ENCODE results near the gene GRIN2D.
A peak's percentile ranks its signal among the peaks of the same experiment; 100 is the strongest.
"Not testable (repeated sequence)": the region's sequence is repeated elsewhere in the genome, so short reads cannot be mapped to it uniquely, and the experiment has no call there.

GRIN2D gene

GRCh38 chr19:48371771-48372170 lies 21.7 kb upstream of the GRIN2D start:
- DNase-seq: not testable (repeated sequence)

- DNase-seq: no peak
Measured at GRCh38 chr19:48372904-48373303, 20.6 kb upstream of the GRIN2D start.

DNA sequence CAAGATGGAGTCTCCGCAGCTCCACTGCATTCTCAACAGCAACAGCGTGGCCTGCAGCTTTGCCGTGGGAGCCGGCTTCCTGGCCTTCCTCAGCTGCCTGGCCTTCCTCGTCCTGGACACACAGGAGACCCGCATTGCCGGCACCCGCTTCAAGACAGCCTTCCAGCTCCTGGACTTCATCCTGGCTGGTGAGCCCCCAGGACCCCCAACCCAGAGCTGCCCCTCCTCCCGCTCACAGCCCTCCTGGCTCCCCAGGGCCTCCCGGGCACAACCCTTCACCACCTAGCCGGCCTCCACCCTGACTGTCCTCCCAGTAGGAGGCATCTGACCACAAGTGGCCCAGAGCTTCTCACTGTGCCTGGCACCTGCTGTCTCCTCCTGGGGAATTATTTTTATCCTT lies 19.9 kb upstream of the GRIN2D start:
- DNase-seq: no peak

DNA sequence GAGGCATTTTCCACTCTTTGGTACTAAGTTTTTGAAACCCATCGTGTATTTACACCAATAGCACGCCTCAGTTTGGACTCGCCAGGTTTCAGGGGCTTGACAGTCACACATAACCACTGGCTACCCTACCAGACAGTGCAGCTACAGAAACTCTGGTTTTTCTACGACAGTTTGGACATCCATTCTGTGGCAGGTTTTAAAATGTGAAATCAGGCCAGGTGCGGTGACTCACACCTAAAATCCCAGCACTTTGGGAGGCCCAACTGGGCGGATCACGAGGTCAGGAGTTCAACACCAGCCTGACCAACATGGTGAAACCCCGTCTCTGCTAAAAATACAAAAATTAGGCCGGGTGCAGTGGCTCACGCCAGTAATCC lies 15.3 kb upstream of the GRIN2D start:
- DNase-seq: no peak

DNA sequence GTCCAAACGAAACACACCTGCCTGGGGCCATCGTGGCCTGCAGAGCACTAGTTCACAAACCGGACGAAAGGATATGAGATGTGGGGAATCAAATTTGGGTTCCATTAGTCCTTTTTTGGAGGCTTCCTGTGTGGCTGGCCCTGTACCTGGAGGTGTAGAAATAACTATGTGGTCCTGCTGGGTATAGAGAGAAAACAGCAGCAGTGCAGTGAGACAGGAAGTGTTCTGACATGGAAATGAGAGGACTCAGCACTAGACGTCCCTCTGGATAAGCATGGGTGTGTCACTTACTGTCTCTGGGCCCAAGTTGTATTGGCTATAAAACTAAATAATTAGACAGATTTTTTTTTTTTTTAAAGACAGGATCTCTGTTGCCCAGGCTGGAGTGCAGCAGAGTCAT lies 14.4 kb upstream of the GRIN2D start:
- DNase-seq: no peak

GRCh38 chr19:48381178-48381950 lies 12.1 kb upstream of the GRIN2D start:
- DNase-seq: no peak

DNA sequence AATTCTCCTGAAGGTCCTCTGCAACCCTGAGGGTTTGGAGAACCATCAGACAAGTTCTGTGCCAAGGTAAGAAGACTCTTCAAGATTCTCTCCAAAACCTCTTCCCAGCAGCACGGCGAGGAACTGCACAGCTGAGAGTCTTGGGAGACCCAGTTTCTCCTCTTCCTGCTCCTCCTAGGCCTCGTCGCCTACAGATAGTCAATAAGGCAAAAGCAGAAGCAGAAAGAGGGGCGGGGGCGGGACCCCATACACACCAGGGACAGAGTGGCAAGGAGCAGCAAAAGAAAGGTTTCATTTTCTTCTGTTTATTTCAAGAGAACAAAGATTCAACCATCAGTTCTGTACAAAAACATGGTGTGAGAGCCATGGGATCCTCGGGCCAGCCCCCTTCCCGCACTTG lies 11.2 kb upstream of the GRIN2D start:
- DNase-seq: no peak

GRCh38 chr19:48385461-48386087 lies 7.9 kb upstream of the GRIN2D start:
- no peak for DNase-seq

DNA sequence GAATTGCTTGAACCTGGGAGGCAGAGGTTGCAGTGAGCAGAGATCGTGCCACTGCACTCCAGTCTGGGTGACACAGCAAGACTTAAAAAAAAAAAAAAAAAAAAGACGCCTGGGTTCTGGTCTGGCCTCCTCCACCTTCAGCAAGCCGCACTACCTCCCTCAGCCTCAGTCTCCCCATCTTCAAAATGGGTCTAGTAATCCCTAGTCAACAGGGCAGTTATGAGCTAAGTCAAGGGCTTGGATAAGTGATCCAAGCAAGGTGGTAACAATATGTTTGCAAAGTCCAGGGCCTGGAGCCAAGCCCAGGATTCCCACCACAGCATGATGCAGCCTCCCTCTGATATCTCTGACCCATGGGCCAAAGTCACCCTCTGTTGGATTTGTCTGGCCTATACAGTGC lies 6.5 kb upstream of the GRIN2D start:
- no peak for DNase-seq

DNA sequence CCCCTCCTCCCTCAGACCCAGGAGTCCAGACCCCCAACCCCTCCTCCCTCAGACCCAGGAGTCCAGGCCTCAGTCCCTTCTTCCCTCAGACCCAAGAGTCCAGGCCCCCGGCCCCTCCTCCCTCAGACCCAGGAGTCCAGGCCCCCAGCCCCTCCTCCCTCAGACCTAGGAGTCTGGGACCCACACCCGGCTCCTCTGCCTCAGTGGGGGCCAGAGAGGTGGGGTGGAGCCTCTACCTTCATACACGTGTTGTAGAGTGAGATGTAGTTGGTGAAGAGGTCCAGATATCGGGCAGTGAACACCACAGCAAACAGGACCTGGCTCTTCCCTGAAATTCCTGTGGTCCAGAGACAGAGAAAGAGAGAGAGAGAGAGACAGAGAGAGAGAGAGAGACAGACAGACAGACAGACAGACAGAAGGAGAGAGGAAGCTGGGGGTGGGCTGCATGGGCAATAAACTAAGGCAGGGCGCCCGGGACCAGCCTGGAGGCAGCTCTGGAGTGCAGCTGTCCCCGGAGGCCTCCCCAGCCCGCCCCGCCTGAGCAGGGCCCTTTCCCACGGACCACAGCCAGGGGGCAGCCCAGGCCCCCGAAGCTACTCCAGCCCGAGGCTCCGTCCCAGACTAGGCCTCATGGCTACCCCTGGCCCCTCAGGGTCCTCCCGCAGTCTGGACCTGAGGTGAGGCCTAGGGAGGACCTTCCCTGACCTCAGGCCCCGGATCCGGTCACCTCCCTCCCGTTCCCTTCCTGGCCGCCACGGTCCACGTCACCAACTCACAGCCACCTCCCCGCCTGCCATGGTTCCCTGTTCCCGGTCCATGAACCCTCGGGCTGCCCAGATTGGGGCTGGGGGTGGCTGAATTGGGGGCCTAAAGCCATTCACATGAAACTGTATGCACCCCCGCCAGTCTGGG lies 3.0 kb upstream of the GRIN2D start:
- peak; percentile 81 for DNase-seq

DNA sequence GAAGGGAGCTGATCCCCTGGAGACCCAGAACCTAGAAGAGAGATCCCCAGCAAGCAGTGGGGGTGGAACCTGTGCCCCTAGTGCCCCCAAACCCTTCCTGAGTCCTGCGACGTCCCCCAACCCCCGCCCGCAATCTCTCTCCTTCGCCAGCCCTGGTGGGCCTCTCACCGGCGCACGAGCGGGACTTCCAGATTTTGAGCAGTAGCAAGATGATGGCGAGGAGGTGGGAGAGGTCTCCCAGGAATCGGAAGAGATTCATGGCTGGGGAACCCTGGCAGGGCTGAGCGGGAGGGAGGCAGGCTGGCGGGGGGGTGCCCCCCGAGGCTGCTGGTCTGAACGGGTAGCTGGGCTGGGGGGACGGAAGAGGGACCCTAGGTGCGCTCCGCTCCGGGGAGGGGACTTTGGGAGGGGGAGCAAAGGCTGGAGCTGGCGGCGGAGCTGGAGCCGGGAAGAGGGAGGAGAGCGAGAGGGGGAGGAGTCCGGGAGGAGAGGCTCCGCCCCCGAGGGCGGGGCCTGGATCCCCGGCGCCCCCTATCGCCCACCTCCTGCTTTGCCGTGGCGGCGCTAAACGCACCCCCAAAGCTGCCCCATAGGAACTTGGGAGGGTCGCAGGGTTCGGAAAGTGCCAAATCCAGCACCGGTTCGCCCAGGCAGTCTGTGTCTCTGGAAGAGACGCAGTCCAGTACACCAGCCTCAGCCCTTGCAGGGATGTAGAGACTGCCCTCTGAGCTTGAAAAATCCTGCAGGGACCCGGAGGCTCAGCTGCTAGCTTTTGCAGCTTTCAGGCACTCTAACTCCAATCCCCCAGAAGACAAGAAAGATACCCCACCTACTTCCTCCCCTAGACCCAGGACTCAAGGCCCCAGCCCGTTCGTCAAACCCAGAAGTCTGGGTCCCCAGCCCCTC lies 2.1 kb upstream of the GRIN2D start, which contains the start of gene KDELR1:
KDELR1 (minus strand) TSS at position 452 of the 906 bp plus-strand sequence; CDS start at position 259, 193 bp downstream.
- DNase-seq: peak; percentile 85

DNA sequence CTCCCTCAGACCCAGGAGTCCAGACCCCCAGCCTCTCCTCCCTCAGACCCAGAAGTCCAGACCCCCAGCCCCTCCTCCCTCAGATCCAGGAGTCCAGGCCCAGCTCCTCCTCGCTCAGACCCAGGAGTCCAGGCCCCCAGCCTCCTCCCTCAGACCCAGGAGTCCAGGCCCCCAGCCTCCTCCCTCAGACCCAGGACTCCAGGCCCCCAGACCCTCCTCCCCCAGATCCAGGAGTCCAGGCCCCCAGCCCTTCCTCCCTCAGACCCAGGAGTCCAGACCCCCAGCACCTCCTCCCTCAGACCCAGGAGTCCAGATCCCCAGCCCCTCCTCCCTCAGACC lies 1.5 kb upstream of the GRIN2D start:
- DNase-seq: not testable (repeated sequence)

GRCh38 chr19:48392860-48393558 lies 459 bp upstream of the GRIN2D start:
- DNase-seq: no peak

DNA sequence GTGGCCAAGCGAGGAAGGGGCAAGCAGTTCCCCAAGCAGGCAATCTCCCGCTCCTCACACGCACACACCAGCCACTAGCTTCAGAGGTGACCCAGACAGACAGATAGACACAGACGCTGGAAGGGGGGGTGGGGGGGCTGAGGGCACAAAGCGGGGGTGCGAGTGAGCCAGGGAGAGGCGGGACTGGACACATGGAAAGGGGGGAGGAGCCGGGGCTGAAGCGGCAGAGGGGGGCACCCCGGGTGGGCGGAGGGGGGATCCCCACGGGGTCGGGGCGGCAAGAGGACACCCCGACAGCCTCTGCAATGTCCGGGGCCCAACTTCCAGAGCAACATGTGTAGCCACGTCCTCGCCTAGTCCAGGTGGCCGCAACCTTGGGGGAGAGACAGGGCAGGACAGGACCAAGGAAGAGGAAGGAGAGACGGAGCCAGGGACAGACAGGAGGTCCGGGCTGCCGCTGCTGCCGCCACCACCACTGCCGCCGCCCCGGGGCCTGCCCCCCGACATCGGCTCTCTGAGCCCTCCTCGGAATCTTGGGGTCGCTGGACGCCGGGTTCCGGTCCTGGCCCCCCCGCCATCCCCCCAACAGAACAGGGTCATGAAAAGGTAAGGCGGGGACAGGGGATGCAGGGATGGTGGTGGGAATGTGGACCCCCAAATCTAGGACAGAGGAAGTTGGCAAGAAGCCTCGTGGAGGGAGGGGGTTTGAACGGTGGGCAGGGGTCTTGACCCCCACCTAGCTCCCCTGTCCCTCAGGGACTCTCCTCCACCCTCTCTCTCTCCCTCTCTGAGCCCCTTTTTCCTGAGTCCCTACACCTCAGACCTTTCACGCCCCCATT lies 1.1 kb downstream of the GRIN2D start:
- DNase-seq: peak; percentile 28

DNA sequence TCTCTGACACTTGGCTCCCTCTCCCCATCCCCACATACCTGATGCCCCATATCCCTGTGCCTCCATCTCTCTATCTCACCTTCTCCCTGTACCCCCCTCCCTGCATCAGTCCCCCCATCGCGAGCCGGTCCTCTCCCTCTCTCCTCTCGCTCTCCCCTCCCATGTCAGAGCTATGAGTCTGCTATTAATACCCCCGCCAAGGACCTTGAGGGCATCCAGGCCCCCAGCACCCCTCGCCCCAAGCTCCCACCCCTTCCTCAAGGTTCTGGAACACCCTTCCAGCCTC lies 1.6 kb downstream of the GRIN2D start:
- DNase-seq: no peak

DNA sequence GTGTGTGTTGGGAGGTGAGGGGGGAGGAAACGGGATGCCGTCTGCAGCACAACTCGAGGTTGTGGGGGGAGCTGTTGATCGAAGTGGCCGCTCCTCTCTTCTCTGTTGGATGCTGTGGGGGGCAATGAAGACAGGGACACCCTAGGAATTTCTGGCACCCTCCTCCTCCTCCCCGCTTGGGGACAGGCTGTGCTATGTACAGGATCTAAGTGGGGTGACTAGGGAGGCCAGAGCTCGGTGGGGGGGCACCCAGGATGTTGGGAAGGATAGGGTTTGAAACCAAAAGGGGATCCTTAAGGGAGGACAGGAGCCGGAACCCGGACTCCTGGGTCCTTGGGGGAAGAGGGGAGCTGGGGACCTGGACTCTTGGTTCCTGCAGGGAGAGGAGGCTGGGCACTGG lies 2.0 kb downstream of the GRIN2D start:
- DNase-seq: no peak

GRCh38 chr19:48396016-48396823 lies 2.8 kb downstream of the GRIN2D start:
- DNase-seq: peak; percentile 38

DNA sequence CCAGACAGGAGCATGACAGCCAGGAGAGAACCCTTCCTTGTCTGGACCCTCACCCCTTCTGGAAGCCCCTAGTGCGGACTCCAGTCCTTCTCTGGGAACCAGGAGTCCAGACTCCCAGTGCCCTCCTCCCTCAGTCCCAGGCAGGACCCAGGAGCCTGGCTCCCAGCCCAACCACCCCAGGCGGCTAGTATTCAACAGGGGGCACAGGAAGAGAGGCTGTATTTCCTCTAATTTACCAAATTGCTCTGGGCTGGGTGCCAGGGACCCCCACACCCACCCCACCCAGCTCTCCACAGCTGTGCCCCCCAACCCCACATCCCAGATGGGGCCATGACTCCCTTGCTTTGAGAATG lies 3.3 kb downstream of the GRIN2D start:
- no peak for DNase-seq

GRCh38 chr19:48397263-48398101 lies 4.0 kb downstream of the GRIN2D start:
- no peak for DNase-seq

- peak; percentile 57 for DNase-seq
Measured at GRCh38 chr19:48398102-48398374, 4.6 kb downstream of the GRIN2D start.
